Hypothalamus (tissue), 51 donors: ENCODE results near the gene DUSP9.

ENCODE experiments used
- DNase-seq, 51 donors: peaks; one replicate each; lab custom pipeline; 2025; lab: John Stamatoyannopoulos, UW

Gene DUSP9

DNA sequence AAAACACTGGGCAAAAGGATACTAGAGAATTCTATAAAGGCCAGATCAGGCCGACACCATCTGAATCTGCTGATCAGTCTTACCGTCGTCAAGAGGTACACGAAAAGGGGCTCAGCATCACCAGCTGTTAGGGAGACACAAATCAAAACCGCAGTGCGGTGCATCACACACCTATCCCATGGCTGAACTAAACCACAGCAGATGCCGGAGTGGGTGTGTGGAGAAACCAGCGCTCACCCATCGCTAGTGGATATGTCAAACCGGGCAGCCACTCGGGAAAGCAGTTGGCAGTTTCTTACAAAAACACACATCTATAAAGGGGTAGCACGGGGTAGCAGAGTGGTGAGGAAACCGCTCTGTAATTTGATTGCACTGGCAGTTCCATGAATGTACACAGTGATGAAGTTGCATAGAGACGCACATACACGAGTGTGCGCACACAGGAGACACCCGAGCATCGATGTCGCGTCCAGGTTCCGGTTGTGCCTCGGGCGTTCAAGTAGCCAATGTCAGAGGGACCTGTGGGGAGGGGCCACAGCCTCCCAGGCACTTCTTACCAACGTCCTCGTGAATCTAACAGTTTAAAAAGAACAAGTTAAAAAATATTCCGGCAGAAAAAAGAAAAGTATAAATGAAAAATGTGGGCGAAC lies 24.9 kb upstream of the DUSP9 start:
- no peak for DNase-seq

- no peak for DNase-seq
These were observed 24.2 kb upstream of the DUSP9 start for GRCh38 chrX:153622661-153623309.

- DNase-seq, result no peak
These were observed 23.5 kb upstream of the DUSP9 start for GRCh38 chrX:153623310-153624029.

DNA sequence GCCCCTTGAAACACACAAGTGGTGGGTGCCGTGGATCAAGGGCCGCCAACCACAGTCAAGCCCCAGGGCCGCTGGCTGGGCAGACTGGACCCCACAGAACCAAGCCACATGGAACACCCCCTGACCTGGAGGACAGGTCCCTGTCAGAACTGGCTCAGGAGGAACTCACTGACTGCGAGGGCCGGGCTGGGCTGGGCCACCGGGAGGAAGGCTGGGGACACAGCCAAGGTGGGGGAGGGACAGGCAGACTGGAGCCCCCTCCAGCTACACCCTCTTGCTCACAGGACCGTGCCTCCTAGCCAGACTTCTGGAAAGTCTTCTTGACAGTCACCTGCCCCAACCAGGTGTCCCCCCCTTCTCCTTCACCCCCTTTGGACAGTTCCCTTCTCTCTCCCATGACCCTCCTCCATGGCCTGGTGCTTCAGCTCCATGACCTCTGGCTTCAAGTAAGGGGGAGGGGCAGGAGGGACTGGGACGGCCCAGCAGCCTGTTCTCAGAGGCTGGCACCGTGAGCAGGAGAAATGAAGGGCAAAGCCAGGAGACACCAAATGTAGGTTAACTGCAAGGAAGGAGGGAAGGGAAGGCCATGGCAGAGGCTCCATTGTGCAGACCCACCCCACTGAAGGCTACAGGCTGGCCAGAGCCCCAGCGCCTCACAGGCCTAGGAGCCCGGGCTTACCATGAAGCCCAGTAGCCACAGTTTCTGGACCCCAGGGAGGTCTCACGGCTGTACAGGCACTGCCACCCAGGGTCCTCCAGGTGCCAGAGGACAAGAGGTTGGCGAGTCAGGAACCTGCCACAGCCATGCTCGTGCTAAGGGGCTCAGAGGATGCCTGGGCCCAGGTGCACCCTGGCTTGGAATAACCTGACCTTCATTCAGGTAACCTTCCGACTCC lies 22.6 kb upstream of the DUSP9 start:
- no peak for DNase-seq

- DNase-seq, result no peak
These were observed 21.6 kb upstream of the DUSP9 start for GRCh38 chrX:153625271-153626024.

DNA sequence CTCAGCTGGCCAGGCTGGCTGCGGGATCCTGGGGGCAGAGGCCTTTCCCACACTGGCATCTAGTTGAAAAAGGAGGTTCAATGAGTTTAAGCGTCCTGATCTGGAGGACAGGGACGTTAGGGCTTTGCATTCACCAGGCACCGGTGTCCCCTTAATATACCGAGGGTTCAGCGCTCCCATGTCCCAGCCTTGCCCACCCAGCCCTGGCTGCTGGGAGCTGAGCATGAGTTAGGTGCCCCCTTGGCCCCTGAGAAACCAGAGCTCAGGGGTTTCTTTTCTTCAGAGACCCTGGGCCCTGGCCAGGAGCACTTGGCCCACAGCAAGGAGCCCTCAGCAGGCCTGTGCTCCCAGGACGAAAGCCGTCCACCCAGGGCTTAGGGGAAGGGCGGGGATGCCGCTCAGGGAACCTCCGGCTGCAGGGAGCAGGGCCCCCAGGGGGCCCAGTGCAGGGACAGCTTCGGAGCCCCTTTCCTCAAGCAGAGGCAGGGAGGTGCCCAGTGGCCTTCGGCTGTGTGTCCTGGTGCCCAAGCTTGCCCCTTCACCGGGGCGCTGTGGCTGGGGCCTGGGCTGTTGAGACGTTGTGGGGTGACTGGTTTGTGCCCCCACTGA lies 20.9 kb upstream of the DUSP9 start:
- DNase-seq, result no peak

DNA sequence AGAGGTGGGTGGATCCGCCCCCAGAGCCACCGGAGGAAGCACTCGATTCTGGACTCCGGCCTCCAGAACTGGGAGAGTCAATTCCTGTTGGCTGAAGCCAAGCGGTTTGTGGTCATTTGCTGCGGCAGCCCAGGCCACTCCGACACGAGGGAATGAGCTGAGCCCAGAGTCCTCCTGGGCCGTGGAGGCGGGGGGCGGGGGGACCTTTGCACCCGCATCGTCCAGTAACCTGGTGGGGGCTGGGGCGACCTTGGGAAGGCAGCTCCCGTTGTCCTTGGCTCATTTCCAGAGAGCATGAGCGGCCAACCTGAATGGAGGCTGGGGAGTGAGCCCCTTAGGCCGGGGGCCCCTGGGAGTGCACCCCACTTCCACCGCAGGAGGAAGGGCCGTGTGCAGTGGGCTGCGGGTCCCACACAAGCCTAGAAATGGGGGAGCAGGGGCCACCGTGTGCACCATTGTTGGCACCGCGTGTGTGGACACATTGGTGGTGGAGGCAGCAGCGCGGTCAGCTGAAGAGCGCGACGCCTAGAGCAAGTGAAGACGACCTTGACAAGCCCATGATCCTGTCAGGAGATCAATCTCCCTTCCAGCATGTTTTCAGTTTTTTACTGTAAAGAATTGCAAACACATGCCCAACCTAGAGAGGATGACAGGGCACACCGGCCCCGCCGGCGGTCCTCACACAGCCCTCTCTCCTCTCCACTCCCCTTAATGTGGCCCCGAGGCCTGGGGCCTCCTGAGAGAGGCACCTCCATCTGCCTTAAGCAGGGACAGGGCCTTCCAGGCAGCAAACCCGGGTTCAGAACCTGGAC lies 19.9 kb upstream of the DUSP9 start:
- no peak for DNase-seq

DNA sequence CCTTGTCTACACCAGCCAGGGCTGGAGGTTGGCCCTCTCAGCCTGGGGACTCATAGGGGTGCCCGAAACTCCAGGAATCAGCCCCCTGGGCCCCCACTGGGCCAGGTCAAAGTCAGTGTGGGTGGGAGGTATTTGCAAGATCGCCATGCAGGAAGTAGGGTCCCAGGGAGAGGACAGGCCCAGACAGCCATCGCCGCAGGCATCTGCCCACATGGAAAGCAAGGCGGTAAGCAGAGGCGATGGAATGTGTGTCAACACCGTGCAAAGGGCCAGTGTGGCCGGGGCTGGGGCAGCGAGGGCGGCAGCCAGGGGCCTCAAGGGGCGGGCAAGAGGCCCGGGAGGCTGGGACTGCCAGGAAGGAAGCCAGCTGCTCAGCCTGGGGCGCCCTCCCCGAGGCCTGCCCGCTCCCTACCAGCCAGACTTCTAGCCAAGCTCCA lies 19.3 kb upstream of the DUSP9 start:
- peak in 8 of 51 donors; percentile 4 to 30 (median 19) for DNase-seq

DNA sequence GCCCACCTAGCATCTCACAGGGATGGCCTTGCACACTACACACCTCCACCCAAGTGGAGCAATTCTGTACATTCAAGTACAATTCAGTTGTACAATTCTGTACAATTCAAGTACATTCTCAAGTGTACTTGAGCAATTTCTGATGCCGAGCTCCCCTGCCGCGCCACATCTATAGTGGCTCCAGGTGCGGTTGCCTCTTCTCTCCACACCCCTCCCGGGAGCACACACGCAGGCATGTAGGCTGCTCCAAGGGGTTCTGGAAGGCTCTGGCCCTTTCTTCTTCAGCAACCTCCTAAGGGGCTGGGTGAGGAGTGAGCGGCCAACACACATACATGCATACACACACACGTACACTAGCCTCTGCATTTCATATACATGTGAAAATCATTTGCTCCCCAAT lies 18.9 kb upstream of the DUSP9 start:
- no peak for DNase-seq

GRCh38 chrX:153628665-153629064 lies 18.3 kb upstream of the DUSP9 start:
- no peak for DNase-seq

DNA sequence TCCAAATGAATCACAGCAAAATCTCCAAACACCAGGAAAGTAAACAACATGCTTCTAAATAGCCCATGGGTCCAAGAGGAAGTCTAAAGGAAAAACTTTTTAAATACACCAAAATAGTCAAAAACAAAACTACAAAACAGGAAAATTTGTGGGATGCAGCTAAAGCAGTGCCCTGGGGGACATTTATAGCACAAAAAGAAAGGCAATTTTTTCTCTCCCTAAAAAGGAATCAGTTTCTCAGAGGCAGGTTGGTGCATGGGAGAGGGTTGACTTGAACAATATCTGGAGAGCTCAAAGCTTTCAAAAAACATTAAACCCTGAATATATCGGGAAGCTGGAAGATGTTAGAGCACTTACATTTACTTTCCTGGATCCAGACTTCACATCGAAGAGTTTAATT lies 15.7 kb upstream of the DUSP9 start:
- no peak for DNase-seq

- DNase-seq, result no peak
These were observed 15.0 kb upstream of the DUSP9 start for GRCh38 chrX:153631907-153632594.

GRCh38 chrX:153632595-153632946 lies 14.4 kb upstream of the DUSP9 start:
- DNase-seq, result no peak

DNA sequence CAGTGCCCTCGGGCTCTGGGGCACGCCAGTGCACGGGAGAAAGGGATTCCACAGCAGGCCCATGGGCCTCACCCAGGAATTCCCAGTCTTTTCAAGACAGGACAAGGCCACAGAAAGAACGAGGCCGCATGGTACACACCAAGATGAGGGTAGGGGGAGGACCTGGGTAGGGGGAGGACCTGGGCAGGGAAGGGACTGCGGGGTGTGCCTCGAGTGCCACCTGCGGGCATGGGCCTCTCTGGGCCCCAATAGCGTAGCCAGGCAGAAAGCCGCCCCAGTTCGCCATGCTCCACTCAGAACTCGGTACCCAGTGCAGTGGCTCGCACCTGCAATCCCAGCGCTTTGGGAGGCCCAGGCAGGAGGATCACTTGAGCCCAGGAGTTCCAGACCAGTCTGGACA lies 14.0 kb upstream of the DUSP9 start:
- no peak for DNase-seq

DNA sequence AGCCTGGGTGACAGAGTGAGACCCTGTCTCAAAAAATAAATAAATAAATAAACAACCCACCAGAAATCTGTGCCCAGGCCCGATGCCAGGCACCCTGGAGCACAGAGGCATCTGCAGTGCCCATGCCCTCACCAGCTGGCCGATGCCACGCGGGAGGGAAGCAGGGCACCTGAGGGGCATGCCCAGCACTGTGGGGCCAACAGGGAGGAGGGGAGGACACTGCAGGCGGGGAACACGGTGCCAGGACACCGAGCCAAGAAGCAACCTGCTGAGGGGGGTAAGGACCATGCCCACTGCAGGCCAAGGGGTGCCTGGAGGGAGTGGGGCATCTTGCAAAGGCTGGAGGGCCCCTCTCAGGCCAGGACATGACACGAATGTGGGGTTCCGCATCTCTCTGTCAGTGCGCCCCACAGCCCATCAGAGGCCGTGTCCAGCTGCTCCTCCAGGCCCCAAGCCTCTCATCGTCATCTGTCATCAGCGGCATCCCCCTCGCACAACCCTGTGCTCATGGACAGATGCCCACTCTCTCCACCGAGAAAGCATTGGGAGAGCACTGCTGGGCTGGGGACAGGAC lies 13.3 kb upstream of the DUSP9 start:
- no peak for DNase-seq

DNA sequence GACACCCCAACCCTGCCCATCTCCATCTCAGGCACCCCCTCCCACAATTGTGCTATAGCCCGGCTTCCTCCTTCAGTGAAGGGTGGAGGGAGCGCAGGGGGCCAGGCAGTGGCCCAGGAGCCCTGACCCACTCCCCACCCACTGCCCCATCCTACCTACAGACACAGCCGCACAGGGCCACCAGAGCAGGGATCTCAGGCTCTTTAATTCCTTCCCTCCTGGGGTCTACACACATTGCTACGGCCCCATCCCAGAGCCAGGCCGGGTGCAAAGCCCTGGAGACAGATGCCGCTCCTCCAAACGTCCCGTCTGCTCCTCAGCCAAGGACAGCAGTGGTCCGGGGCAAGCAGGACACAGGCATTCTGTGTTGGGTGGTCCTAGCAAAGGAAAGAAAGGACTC lies 12.8 kb upstream of the DUSP9 start:
- no peak for DNase-seq

GRCh38 chrX:153634832-153635231 lies 12.2 kb upstream of the DUSP9 start:
- DNase-seq, result no peak

DNA sequence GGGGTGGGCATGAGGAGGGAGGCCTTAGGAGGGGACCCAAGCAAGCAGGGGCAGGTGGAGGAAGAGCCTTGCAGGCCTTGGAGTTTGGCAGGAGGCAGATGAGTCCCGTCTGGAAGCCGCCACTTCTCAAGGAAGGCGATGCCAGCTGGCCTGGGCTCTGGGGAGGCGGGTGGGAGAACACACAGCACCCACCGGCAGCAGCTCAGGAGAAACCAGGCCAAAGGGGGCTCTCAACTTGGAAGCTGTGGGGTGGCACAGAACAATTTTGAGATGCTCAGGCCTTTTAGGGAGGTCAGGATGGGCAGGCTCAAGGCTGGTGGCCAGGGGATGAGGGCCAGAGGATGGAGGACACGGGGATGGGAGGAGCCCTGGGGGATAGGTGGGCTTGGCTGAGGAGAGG lies 11.6 kb upstream of the DUSP9 start:
- DNase-seq, result no peak
